Measurements from ENCODE around the gene RTP1. TPM values are rescaled to one million over a fixed set of nuclear protein-coding genes. Genes with fewer than 3 reads are reported as not detected.

The RTP1 gene
- total and polyA plus RNA-seq, 10 donors, result not detected

DNA sequence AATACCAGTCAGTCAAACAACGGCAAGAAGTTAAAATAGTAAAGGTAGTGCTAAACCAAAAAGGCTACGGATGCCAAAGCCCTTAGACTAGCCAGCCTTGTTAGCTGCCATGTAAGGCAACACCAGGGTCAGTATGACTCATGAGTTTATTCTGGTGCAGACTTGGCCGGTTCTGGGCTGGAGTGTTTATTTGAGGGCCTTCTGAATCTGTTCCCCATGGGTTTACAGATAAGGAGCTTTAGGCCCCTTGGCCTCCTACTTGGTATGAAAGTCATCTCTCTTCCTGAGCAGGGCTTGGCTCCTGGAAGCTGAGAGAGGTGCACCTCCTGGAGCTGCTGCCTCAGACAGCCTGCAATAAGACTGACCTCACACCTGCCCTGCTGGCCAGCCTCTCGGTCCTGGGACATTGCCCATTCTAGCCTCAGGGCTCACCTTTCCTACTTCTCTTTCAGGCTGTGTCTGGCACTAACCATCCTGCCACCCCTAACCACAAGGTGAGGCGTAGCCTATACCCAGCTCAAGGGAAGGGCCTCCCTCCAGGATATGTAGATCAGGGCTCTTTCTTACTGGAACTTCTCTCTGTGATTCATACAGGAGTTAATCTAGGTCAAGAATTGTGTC lies 10.4 kb upstream of the RTP1 start:
- peaks cover 0 to 63% (median 8%) of the 10 kb centered on the region in 7 donors for H3K27me3 ChIP-seq (replicated peaks in 1 of 7)
- intact Hi-C loops (cut with DNase I; ENCODE audit: low total_unique reads), result no loop called here
- no peak for DNase-seq
- H3K4me3 ChIP-seq, result no peak overlapping the region
- H3K27ac ChIP-seq, result no peak overlapping the region
- H3K4me1 ChIP-seq, result peaks cover 0 to 9% (median 0%) of the 10 kb centered on the region in 6 donors
- 73 to 84% (median 77%) methylated on average over 5 of the region's 5 CpGs for WGBS, 5 donors
- TF ChIP-seq CTCF (IDR thresholded peaks at IDR 0.05 in 8 of 11, conservative IDR thresholded peaks at IDR 0.05 in 3 of 11) (no peak), POLR2A (IDR thresholded peaks at IDR 0.05) (no peak)
- no peaks in the 10 kb centered on the region for H3K9me3 ChIP-seq
- H3K36me3 ChIP-seq, result no peaks in the 10 kb centered on the region

DNA sequence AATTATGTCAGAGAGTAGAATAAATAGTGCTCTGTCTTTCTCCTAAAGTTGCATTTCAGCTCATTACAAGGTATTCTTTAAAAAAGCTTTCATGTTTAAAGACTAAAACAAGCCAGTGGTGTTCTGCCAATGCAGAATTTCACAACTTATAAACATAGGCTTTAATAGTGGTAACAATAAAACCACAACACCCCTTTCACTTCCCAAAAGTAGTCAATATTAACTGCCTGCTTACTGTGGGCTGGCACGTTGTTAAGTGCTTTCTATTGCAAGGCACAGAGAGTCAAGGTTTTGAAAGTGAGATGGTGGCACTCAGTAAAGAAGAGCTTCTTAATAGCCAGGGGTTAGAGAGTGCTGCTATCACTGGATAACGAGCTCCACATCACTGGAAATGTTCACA lies 8.4 kb upstream of the RTP1 start:
- intact Hi-C loops (cut with DNase I; ENCODE audit: low total_unique reads), result no loop called here
- no peak overlapping the region for H3K27ac ChIP-seq

GRCh38 chr3:187191271-187191670 lies 6.0 kb upstream of the RTP1 start:
- no peak for DNase-seq
- no peak overlapping the region for H3K27ac ChIP-seq
- H3K9me3 ChIP-seq, result no peaks in the 10 kb centered on the region
- intact Hi-C loops (cut with DNase I; ENCODE audit: low total_unique reads), result no loop called here
- no peak overlapping the region for H3K4me3 ChIP-seq
- peaks cover 0 to 9% (median 0%) of the 10 kb centered on the region in 6 donors for H3K4me1 ChIP-seq
- no peak for TF ChIP-seq POLR2AphosphoS5 (IDR thresholded peaks at IDR 0.05)
- TF ChIP-seq CTCF (IDR thresholded peaks at IDR 0.05 in 8 of 11, conservative IDR thresholded peaks at IDR 0.05 in 3 of 11), result no peak
- WGBS, 5 donors, result 69 to 91% (median 80%) methylated on average over 1 of the region's 1 CpG
- H3K27me3 ChIP-seq (replicated peaks in 1 of 7), result peaks cover 0 to 84% (median 8%) of the 10 kb centered on the region in 7 donors
- no peaks in the 10 kb centered on the region for H3K36me3 ChIP-seq

More for the DNA sequence above, 8.4 kb upstream of the RTP1 start:
- DNase-seq, result no peak
- Histone ChIP-seq H3K36me3 (no peaks in the 10 kb centered on the region), H3K4me3 (no peak overlapping the region), H3K27me3 (replicated peaks in 1 of 7) (peaks cover 0 to 80% (median 8%) of the 10 kb centered on the region in 7 donors), H3K4me1 (peaks cover 0 to 9% (median 0%) of the 10 kb centered on the region in 6 donors), H3K9me3 (no peaks in the 10 kb centered on the region)
- WGBS, 5 donors, result 30 to 45% (median 37%) methylated on average over 2 of the region's 2 CpGs
- TF ChIP-seq POLR2AphosphoS5 (IDR thresholded peaks at IDR 0.05) (no peak), CTCF (IDR thresholded peaks at IDR 0.05 in 8 of 11, conservative IDR thresholded peaks at IDR 0.05 in 3 of 11) (no peak), POLR2A (IDR thresholded peaks at IDR 0.05) (no peak)

DNA sequence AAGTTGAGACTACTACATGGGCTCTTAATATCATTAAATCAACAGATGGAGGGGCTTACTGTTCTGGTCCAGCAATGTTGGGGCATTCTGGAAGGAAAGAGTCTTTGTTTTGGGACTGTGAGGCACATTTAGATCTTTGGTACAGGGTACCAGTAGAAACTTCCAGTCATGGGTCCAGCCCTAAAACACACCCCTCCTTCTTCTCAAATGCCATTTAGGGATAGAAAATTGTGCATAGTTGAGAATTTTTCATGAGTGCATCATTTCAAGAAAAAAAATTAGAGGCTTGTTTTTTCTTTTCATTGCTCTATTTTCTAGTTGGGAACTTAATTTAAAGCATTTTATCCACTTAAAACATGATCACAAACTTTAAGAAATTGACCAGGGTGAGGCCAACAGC lies 4.1 kb upstream of the RTP1 start:
- no peaks in the 10 kb centered on the region for H3K36me3 ChIP-seq
- H3K9me3 ChIP-seq, result no peaks in the 10 kb centered on the region
- peaks cover 0 to 74% (median 8%) of the 10 kb centered on the region in 7 donors for H3K27me3 ChIP-seq (replicated peaks in 1 of 7)
- no peak for TF ChIP-seq POLR2A (IDR thresholded peaks at IDR 0.05)
- no peak for TF ChIP-seq POLR2AphosphoS5 (IDR thresholded peaks at IDR 0.05)
- TF ChIP-seq CTCF (IDR thresholded peaks at IDR 0.05 in 8 of 11, conservative IDR thresholded peaks at IDR 0.05 in 3 of 11), result no peak
- H3K27ac ChIP-seq, result no peak overlapping the region
- no peak for DNase-seq
- H3K4me1 ChIP-seq, result peaks cover 0 to 9% (median 0%) of the 10 kb centered on the region in 6 donors
- no peak overlapping the region for H3K4me3 ChIP-seq
- intact Hi-C loops (cut with DNase I; ENCODE audit: low total_unique reads), result no loop called here

Data from spleen (tissue), 11 donors.